Panc1 (cell line): ENCODE measurements around the gene SLC1A2. TPM values are rescaled to one million over a fixed set of nuclear protein-coding genes. Genes with fewer than 3 reads are reported as not detected.

Source experiments
- ATAC-seq: fragments of 200-7000 bp; cut with Tn5 transposase; 2 replicates; pipeline ENCODE4 v1.9.1; 2020; ENCODE audit warnings: mild to moderate bottlenecking, moderate library complexity
- BruUV-seq: library from RNA; stranded (reverse); fragments of 400-500 nt; replicated peaks from 2 replicates; lab custom pipeline; 2021; lab: Mats Ljungman, UMichigan
- CTCF ChIA-PET: fragments of 300-600 bp; sonication (Branson Sonifier 250); formaldehyde crosslinking; loops from one replicate; lab custom pipeline; 2022; ENCODE audit warnings: antibody characterized with exemption; lab: Charles Lee
- POLR2A ChIA-PET: fragments of 300-600 bp; sonication (Branson Sonifier 250); formaldehyde crosslinking; loops from one replicate; lab custom pipeline; 2022; ENCODE audit warnings: antibody characterized with exemption; lab: Charles Lee
- DNase-seq: peaks from one replicate; pipeline ENCODE4 v3.0.0-alpha.2; 2010; ENCODE audit warnings: low read depth, low spot score
- H3K27ac ChIP-seq: 2 replicates; pipeline ENCODE4 v1.5.1; 2011; ENCODE audit warnings: mild to moderate bottlenecking, low read length, inconsistent platforms
- H3K27me3 ChIP-seq: fragments of 200-500 bp; sonication (Bioruptor generic); 2 replicates; pipeline ENCODE4 v1.6.0; 2014; ENCODE audit warnings: low read length, inconsistent platforms; ENCODE audit not compliant: control insufficient read depth, insufficient read depth
- H3K36me3 ChIP-seq: fragments of 200-500 bp; sonication (Bioruptor generic); 2 replicates; pipeline ENCODE4 v1.5.1; 2014; ENCODE audit warnings: inconsistent platforms, mild to moderate bottlenecking, low read length, moderate library complexity; ENCODE audit not compliant: control insufficient read depth, insufficient read depth
- H3K4me1 ChIP-seq: 2 replicates; pipeline ENCODE4 v1.5.1; 2011; ENCODE audit warnings: inconsistent platforms, mild to moderate bottlenecking, low read length, moderate library complexity; ENCODE audit not compliant: control insufficient read depth, insufficient read depth
- H3K4me3 ChIP-seq, 2 experiments: 2 replicates each; pipeline ENCODE4 v1.5.1; 2011 to 2012; ENCODE audit warnings: low read depth in 2 of 2, low read length in 2 of 2, mild to moderate bottlenecking in 2 of 2, inconsistent platforms in 1 of 2, moderate library complexity in 1 of 2
- H3K9me3 ChIP-seq: fragments of 200-500 bp; sonication (Bioruptor generic); 2 replicates; pipeline ENCODE4 v1.5.1; 2014; ENCODE audit warnings: low read depth, mild to moderate bottlenecking, inconsistent platforms, low read length, moderate library complexity; ENCODE audit not compliant: control insufficient read depth, insufficient read depth
- CTCF ChIP-seq: fragments of 450-650 bp; IDR thresholded peaks from 2 replicates; pipeline ENCODE4 v1.5.1; 2017; ENCODE audit warnings: mild to moderate bottlenecking
- POLR2AphosphoS5 ChIP-seq: IDR thresholded peaks from 2 replicates; pipeline ENCODE4 v1.6.1; 2012; ENCODE audit warnings: mild to moderate bottlenecking, low read depth, low read length, moderate library complexity
- REST ChIP-seq, 2 experiments: IDR thresholded peaks; 2 replicates each; pipeline ENCODE4 v1.6.1; 2011 to 2012; ENCODE audit warnings: low read depth in 2 of 2, control low read depth in 1 of 2, low read length in 1 of 2, mild to moderate bottlenecking in 1 of 2, moderate library complexity in 1 of 2; ENCODE audit not compliant: insufficient read depth in 1 of 2
- SIN3A ChIP-seq: IDR thresholded peaks from 2 replicates; pipeline ENCODE4 v1.6.1; 2012; ENCODE audit warnings: low read depth, mild to moderate bottlenecking, low read length, moderate library complexity, borderline replicate concordance; ENCODE audit not compliant: insufficient read depth
- TCF7L2 ChIP-seq: IDR thresholded peaks from 2 replicates; pipeline ENCODE4 v1.6.1; 2011; ENCODE audit warnings: mild to moderate bottlenecking, low read depth, low read length, inconsistent platforms
- in situ Hi-C: cut with HindIII; loops from 2 replicates; pipeline ENCODE4 v1.10.0; 2016; ENCODE audit warnings: low sequenced_read_pairs, low pct_unique_long_range_greater_than_20kb
- intact Hi-C: fragments of 100-400 bp; cut with micrococcal nuclease; formaldehyde crosslinking; loops from one replicate; pipeline ENCODE4 v1.10.0; 2022; ENCODE audit not compliant: unreplicated experiment
- total RNA-seq: library from RNA; stranded (reverse); gene quantifications from one replicate; pipeline ENCODE4 v1.2.1, GENCODE V29; 2021; ENCODE audit not compliant: unreplicated experiment

Gene SLC1A2
- total RNA-seq, 1 experiment from 2014 or later, result 0.21 TPM

- DNase-seq (no peak), ATAC-seq (no peak)
- H3K9me3 ChIP-seq, result no peaks in the 10 kb centered on the region
- H3K27me3 ChIP-seq, result no peaks in the 10 kb centered on the region
- no TSS peak for BruUV-seq
- H3K4me3 ChIP-seq, result no peak overlapping the region
- H3K4me1 ChIP-seq, result no peaks in the 10 kb centered on the region; the same call in none of the 2 replicates
- CTCF ChIA-PET, result no interaction called here
- in situ Hi-C loops (no loop called here), intact Hi-C loops (no loop called here)
- no peaks in the 10 kb centered on the region for H3K36me3 ChIP-seq
- no peak for TF ChIP-seq CTCF
- TF ChIP-seq SIN3A, result no peak
- no peak for TF ChIP-seq TCF7L2
- no peak for TF ChIP-seq POLR2AphosphoS5
- peak overlapping the region; percentile 17; the same call in 1 of the 2 replicates for H3K27ac ChIP-seq
- POLR2A ChIA-PET, result interaction anchor here (0.6 kb wide), 1 partner anchor 31 kb away, joined by 3 read pairs; no protein-coding TSS in a partner anchor
Measured at GRCh38 chr11:35348898-35349687, 70.3 kb downstream of the SLC1A2 start.

GRCh38 chr11:35347921-35348331 is 71.4 kb downstream of the SLC1A2 start:
- CTCF ChIA-PET, result no interaction called here
- in situ Hi-C loops (no loop called here), intact Hi-C loops (no loop called here)
- no peaks in the 10 kb centered on the region for H3K9me3 ChIP-seq
- ATAC-seq (no peak), DNase-seq (no peak)
- no TSS peak for BruUV-seq
- no peaks in the 10 kb centered on the region for H3K36me3 ChIP-seq
- H3K27me3 ChIP-seq, result no peaks in the 10 kb centered on the region
- no peak overlapping the region for H3K27ac ChIP-seq
- H3K4me1 ChIP-seq, result no peaks in the 10 kb centered on the region; the same call in none of the 2 replicates
- POLR2A ChIA-PET, result no interaction called here
- TF ChIP-seq REST (IDR thresholded peaks at IDR 0.05; ENCODE audit: insufficient read depth in 1 of 2, low read depth in 2 of 2, low read length in 1 of 2) (no peak), POLR2AphosphoS5 (no peak), SIN3A (no peak), TCF7L2 (no peak), CTCF (no peak)
- no peak overlapping the region for H3K4me3 ChIP-seq
